Activated CD4-positive, CD25-positive, alpha-beta regulatory T cell treated with anti-CD3 and anti-CD28 coated beads, Interleukin-2, amount 50 U/mL, for 72 hours (primary cell): Measurements from ENCODE around the gene SELENOS.

Experiments used
- DNase-seq: peaks from one replicate; pipeline ENCODE4 v3.0.0; 2021

The SELENOS gene, protein sequence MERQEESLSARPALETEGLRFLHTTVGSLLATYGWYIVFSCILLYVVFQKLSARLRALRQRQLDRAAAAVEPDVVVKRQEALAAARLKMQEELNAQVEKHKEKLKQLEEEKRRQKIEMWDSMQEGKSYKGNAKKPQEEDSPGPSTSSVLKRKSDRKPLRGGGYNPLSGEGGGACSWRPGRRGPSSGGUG

DNA sequence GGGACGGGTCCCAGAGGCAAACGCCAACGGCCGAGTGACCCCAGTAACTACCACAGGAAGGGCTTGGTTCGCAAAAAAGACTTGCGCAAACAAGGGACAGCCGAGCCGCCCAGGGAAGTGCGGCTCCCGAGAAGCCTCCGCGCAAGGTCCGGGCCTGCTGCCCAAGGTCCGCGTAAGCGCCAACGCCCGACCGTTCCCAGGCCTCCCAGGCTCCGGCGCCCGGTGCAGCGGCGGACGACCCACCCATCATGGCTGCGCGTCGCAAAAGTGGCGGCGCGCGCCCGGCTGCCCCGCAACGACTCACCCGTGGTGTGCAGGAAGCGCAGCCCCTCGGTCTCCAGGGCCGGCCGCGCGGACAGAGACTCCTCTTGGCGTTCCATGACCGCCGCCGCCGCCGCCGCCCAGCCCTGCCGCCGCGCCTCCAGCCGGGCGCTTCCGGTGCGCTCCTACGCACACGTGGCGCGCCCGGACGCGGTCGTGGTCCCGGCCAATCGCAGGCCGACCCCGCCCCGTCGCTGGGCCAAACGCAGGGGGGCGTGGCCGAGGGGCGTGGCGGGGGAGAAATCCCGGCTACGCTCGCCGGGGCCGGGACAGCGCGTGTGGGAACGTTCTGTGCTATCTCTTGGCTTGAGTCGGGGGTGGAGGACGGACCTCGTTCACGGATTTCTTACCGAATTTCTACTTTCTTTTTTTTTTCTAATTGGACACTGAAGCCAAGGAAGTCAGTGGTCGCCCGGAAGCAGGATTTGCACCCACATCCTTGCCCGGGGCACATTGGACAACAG is at the start of gene SELENOS:
Gene SELENOS (minus strand): TSS at position 448 of the 785 bp plus-strand sequence. CDS start 68 bp downstream, at position 380.
- peak; percentile 91 for DNase-seq

DNA sequence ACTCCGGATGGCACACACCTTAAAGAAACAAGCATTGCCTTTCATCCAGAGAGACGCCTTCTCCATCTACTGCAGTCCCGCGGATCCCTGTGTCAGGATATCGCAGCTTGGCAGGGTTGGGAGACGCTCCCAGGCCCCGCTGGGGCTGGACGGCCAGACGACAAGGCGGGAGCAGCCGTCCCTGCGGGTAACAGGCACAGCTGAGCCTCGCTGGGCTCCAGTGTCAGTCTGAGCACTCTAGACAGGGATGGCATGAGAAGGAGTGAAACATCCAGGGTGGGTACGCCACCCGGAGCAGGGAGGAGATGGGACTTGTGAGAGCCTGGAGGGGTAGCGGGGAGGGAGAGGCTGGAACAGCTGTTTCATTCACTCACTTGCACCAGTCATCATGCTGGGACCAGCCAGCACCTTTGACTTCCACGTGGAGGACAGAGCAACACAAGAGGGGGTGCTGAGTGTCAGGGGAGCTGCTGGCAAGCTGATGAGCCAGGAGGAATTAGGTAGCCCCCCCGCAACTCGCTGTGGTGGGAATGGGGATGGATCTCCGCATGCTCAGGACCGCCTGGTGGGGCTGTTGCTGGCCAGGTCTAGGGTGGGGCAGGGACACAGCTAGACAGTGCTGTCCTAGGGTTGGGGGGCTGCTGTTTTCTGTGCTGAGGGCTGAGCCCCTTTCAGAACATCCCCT is 49.3 kb upstream of the SELENOS start:
- DNase-seq, result no peak

DNA sequence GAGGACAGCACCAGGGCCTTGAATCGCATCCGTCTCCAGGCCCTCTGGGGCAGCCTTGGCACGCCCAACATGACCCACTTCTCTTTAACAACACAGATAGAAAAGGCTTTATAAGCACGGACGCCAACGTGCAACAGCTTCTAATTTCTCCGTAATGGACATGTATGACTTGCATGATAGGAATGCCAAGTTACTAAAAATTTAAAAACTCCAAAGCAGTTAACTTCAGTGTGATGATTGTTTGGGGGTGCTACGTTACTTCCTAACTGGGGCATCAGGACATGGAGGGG is 48.7 kb upstream of the SELENOS start:
- DNase-seq, result no peak

DNA sequence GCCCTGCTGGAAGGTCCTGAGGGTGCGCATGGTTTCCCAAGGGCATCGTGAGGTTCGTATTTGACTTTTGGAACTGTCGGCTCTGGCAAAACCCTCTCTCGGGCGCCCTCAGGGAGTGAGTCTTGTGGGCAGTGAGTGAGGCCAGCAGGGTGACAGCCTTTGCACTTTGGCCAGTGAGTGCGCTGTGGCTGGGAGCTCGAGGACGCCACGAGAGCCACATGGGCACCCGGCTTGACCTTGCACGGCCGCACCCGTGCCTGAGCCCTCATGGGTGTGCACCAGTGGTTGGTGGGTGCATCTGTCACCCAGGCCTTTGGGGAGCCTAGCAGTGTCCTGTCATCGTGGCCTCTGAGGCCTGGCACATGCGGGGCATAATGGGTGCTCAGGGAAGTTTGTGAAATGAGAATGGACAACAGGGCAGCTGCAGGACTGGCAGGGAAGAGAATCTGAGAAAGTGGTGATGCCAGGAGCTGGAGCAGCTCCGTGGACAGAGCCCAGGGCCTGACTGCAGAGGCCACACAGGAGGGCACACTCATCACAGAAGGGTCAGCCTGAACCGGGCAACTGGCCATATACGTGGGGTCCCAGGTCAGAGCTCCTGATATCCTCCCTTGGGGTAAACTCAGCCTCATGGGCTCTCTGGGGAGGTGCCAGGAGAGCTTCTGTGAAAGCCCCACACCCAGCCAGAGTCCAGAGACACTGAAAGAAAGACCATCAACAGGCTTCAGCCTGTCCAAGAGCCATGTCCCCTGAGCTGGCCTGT is 48.2 kb upstream of the SELENOS start:
- DNase-seq, result no peak

DNA sequence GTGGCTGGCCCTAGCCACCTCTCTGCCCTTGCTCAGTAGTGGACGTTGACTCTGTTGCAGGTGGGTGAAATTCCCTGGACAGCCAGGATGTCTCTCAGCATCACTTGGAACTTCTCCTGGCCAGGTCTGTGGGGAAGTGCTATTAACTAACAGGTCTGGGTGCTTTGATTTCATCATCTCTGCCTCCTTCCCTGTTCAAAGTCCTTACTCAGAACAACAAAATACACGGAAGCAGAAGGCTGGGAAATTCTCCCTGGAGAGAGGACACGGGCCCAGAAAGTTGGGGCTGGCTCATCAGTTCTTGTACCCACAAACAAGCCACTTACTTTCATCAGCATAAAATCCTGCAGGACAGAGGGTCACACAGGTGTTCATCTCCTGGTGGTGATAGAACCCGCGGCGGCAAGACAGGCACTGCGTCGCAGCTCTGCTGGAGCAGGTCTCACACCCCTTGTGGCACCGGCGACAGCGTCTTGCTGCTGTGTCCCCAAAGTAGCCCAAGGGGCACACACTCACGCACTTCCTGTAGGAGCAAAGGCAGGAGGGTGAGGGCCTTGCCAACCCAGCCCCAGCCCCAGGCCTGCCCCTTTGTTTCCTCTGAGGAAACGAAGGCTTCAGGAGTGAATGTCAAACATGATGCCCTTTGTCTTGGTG is 47.4 kb upstream of the SELENOS start:
- DNase-seq, result no peak

DNA sequence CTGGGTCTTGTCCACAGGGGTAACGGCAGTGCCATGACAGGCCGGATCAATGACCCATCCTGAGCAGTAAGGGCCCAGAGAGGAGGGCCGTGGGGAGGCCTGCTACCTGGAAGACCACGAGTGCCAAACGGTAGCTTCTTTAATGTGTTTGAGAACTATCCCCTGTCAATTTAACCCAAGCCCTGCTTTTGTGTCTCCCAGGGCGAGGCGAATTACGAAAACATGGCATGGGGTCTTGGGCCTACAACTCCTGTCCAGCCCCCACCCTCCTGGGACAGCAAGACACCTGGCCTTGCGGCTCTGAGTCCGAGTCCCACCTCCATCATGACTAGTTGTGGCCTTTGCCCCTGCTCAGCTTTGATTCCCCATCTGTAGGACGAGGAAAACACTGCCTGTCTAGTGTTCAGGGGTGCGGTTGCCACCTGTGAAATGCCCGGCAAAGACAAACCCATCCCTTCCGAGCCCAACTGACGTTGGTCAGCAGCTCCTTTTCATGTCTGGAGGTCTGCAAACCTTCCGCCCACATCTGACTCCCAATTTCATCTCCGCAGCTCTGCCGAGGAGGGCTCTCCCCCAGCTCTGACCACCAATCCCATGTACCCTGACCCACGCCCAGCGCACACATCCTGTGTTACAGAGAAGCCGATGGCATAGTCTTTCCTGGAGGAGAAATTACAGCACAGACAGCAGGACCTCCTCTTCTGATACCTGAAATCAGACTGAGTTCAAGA is 46.7 kb upstream of the SELENOS start:
- no peak for DNase-seq

DNA sequence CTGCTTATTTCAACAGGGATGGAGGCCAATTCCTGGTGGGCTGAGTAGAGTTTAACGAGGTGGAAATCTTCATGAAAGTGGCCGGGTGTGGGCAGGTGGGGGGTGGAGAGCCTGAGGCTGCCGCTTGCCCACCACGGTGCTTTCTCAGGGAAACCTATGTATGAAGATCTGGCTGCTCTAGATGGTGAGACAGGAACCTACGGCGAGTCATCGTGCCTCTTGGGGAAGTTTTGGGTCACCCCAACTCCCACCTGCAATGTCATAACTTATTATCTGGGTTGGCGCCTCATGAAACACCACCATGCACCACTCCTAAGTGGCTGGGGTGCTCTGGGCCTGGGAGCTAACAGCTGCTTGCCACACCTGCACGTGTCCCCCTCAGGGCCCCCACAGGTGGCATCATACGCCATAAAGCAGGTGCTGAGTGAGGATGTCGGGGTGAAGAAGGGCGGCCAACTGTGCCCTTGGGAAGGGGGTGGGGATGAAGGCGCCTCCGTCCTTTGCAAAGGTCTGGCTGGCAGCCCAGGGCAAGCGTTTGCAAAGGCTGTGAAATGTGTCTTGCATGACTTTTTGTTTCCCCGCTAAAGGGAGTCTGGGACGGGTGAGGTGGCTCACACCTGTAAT is 45.7 kb upstream of the SELENOS start:
- no peak for DNase-seq

DNA sequence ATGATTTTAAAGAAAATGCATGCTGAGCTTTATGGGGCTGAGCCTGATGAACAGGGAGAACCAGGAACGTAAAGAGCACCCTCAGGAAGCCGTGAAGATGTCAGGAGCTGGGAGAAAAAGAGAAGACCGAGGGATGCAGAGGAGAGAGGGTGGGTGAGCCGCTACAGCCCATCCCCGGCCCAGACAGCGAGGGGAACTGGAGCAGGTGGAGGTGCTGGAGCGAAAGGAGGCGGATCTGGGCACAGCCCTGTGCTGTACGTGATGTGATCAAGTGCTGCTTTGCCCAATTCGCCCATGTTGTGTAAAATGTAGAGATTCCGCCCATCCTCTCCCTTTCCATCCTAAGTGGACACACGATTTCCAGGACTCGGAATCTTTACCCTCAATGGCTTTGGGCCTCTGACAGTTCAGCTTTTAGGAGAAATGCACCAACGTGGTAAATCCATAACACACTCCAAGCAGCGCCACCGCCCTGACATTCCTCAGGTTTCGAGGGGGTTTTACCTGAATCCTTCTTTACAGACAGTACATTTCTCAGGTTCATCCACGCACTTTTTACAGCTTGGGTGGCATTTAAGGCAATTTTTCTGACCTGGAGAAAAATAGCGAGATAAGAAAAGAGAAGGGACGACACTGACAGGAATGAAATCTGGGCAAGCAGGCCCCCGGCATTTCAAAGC is 44.9 kb upstream of the SELENOS start:
- no peak for DNase-seq

DNA sequence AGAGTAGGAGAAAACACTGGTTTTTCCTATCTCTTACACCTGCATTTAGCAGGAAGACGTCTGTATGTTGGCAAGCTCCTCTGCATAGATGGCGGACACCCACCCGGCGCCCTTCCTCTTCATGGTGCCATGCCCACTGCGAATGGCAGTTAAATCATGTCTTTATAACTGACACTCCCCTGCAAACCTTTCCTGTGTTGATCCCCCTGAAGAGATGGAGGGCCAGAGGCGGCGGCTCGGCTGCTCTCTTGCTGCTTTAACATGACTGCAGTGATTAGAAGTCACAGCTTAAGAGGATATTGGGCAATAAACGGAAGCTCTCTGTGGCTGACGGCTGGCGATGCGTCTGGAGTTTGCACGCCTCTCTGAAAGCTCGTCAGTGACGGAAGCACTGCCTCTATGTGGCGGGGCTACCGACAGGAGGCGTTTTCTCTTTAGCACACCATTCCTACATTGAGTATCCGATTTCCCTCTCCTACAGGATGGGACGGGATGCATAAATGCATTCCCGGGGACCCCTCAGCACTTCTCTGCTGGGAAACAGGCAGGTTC is 43.3 kb upstream of the SELENOS start:
- DNase-seq, result peak; percentile 50

DNA sequence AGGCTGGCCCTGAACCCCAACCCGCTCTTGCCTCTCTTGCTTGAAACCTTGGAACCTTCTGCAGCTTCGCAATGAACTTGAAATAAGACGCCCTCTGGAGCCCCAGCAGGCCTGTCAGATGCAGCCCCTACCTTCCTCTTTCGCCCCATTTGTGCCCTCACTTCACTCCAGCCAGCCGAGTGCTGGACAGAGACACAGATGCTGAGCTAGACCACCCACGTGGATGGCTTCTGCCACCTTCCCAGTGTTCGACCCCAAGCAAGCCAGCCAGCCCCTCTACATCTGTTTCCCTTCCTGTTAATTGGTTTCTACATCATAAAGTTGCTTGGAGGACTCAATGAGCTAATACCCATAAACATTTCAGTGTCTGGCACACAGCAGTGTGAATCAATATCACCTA is 41.6 kb upstream of the SELENOS start:
- DNase-seq, result no peak

DNA sequence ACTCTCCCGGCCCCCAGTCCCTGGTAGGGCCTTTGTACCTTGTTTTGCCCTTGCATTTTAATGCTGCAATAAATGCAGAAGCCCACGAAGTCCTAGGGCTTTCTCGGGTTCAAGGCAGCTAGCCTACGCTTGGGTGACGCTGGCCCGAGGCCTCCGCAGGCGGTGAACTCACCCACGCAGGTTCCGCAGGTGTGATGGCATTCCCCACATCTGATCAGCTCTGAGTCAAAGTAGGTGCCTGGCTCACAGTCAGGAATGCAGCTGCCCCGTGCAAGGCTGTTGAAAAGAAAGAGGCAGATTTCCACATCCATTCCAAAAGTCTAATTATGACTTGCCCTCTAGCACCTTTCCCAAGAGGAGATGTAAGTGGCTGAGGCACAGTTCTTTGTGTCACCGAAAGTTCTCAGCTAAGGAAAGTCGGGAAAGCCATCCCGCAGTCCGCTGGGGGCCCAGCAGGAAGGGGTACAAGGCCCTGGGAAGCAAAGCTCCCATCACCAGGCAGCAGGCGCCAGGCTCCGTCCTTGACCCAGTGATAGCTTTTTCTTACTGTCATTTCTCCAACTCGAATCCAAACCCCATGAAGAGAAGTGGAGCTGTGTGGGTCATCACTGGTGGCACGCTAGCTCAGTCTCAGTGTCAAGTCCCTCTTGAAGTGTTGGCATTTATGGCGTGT is 41.0 kb upstream of the SELENOS start:
- DNase-seq, result no peak

DNA sequence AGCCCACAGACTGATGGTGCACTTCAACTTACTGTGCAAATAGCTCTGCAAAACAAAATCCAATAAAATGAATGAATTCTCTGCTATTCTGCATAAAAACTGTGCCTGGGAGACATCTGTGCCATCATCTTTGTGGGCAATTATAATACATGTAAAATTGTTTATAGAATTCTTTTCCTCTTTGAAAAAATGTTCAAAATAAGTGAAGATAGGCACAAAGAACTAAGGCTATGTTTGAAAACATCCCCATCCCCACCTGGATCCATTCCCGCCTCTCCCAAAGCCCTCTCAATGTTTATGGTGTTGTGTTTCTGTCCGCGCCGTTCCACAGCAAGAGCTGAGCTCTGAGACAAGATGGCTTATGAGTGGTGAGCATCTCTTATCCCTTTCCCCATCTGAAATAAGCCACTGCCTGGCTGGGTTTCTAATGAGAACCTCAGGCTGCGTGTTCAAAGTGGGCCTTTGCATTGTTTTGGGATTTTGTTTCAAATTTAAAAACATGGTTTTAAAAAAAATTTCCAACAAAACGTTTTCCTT is 40.1 kb upstream of the SELENOS start:
- DNase-seq, result no peak

DNA sequence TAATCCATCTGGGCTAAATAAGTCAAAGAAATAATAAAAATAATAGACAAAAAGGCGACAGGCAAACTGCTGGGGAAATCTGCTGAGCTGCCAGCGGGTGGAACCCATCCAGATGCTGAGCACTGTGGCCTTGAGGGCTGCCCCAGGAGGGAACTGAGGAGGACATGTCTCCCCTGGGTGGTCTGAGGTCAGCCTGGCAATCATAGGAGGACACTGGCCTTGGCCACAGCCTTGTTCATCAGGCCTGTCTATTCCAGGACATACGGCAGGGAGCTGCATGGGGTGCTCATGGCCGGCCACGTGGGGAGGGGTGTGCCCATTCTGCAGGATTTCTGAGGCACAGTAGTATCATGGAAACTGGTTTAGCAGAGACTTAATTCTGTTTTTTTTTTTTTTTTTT is 39.2 kb upstream of the SELENOS start:
- no peak for DNase-seq

DNA sequence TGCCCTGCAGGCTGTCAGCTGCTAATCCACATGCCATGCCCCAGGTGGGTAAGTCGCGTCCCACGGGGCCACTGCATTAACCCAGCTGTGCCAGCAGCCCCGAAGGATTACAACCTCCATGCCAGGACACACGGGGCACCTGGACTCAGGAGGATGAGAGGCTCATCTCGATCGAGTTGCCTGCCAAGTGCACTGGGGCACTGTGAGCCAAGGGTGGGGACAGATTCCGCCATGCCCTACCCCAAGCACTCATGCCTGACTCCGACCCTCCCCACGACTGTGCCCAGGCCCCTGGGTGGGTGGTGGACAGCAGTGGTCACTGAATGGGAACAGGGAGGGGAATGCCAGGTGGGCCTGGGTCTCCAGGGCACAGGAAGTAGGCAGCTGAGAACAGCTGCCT is 38.5 kb upstream of the SELENOS start:
- DNase-seq, result no peak

DNA sequence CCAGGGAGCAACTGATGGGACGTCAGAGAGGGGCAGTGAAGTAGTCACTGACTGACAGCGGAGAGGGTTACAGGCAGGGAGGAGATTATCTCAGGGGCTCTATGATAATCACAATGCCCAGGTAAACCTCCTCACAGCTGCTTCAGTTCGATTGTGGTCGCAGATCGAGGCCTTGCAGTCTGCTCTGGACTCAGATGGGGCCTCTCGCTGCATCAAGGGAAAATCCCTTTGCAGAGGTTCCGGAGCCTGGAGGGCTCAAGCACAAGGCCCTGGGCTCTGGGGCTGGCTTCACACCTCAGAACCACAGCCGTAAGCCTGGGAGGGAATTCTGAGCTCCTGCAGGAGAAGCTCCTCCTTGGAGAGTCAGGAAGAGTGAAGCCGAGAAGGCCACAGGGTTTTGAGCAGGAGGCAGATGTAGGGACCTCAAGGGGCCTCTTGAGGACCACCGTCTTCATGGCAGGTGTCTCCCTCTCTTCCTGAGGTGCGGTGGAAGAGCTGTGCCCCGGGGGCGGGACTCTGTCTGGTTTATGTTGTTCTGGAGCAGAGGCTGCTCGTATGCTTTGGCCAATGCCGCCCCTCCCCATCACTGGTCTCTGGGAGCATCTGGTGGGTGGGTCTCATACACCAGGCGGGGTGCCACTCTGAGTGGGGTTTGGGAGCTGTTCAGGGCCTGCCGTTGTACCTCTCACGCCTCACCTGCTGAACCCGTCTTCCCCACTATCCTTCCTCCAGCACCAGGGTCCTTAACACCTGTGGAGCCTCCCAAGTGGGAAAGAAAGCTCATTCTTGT is 37.2 kb upstream of the SELENOS start:
- no peak for DNase-seq

DNA sequence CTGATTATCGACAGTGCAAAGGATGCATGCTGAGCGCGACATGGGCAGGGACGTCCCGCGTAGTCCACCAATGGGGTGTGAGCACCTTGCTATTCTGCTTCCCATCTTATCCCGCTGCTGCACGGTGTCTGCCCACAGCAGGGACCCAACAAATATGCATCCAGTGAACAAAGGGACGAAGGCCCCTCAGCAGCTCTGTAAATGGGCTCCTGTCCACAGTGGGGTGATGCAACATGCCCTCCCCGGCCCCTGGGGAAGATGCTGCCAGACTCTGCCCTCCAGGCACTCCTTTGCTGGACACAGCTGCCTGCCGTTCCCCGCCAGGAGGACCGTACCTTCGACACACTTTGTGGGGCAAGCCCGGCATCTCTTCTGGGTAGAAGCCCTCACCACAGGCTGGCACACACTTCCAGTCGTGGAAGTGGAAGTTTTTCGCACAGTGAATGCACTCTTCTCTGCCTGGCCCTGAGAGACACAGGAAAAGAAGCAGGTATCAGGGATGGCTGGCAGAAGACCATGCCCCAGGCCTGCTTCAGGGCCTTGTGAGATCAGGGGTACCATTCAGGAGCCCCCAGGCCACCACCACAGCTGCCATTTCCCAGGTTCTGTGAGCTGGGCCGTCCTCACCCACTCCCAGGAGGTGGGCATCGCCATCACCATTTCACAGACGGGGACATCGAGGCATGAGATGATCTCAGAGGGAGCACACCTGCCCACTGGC is 35.9 kb upstream of the SELENOS start:
- DNase-seq, result no peak

DNA sequence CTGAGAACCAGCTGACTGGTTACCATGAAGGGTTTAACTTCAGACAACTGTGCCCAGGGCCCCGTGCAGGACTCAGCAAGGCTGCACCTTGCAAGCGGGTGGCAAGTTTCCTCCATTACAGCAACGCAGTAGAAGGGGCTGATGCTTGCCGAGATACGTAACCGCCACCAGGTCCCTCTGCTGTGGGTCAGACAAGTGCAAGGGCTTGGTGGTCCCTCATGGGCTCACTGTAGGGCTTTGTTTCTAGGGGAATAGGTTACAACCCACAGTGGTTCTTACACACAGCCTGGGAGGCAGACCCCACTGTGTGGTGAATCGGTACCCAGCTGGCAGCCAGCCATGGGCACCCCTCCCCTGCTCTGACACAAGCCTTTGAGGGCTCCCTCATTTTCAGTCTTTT is 33.2 kb upstream of the SELENOS start:
- no peak for DNase-seq

DNA sequence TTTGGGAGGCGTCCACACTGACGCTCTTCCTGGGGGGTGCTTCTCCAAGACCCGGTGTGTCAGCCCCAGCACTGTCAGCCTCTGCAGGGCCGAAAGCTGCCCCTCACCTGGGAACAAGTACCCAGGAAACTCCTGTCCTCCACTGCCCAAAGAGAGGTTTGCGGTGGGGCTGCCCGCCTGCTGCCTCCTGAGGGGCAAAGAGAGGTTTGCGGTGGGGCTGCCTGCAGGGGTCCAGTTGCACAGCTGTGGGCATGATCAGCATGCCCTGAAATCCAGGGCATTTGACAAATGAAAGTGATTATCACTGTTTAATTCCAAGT is 32.8 kb upstream of the SELENOS start:
- DNase-seq, result no peak
